ENCODE measurements around the gene ARHGAP6. TPM values are rescaled to one million over a fixed set of nuclear protein-coding genes. Genes with fewer than 3 reads are reported as not detected.

Gene ARHGAP6
- total RNA-seq, 1 donor from 2014 or later, result not detected

DNA sequence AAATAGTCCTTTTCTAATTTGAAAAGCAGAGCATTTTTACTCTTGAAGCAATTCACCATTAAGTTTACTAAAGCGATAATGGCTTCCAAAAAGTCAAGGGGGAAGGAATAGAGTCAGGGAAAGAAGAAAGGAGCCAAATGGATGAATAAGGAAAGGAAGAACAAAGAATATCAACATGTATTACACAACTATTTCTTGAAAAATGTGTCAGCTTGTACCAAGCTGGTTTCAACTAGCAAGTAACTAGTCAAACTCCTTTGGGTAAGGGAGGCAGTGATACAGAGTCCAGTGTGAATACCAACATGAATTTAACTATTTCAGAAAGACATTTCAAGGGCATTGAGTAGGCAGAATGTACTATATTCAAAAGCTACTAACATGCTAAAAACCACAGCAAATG, 112.1 kb downstream of the ARHGAP6 start:
- no peak overlapping the region for H3K4me3 Mint-ChIP-seq (ENCODE audit: low read depth)
- H3K36me3 Mint-ChIP-seq (ENCODE audit: low read depth), result no peaks in the 10 kb centered on the region
- intact Hi-C loops (cut with micrococcal nuclease), result no loop called here
- DNase-seq (ENCODE audit: low spot score), result no peak
- H3K9me3 Mint-ChIP-seq, result no peaks in the 10 kb centered on the region
- no peak overlapping the region for H3K27ac Mint-ChIP-seq
- peaks cover 7% of the 10 kb centered on the region for H3K27me3 Mint-ChIP-seq (ENCODE audit: low read depth)
- H3K4me1 Mint-ChIP-seq (ENCODE audit: low read depth), result no peaks in the 10 kb centered on the region

DNA sequence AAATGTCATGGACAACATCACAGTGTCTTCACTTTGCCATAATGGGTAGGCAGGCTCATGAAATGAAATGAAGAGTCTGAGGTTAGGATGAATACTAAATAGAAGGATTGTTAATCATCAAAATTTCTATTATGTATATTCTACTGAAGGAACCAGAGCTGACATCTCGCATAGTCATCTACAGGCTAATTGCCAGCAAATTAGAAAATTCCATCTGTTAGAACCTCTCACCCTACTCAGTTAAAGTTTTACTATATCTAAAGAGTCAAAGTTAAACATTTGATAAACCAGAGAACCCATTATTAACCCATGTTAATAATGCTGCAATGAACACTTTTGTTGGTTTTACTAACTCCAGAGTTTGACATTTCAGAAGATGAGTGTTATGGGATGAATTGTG, 114.6 kb downstream of the ARHGAP6 start:
- intact Hi-C loops (cut with micrococcal nuclease), result no loop called here

DNA sequence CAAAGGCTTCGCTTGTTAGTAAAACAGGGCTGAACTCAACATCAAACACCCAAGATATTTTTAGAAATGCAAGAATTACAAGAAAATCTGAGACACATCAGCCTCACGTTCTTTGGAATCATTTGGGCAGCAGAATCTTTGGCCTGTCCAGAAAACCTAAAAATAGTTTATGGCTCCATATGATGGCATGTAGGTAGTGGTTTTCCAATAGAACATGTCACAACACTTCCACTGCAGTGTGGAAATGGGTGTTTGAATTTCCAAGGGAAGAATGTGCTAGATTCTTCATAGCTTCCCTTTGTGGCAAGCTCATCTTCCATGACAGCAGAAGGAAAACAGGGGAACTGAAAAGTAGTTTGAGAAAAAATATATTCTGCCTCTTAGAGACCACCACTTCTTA, 118.8 kb downstream of the ARHGAP6 start:
- Mint-ChIP-seq H3K4me1 (ENCODE audit: low read depth) (no peaks in the 10 kb centered on the region), H3K36me3 (ENCODE audit: low read depth) (no peaks in the 10 kb centered on the region), H3K27me3 (ENCODE audit: low read depth) (peaks cover 6% of the 10 kb centered on the region), H3K9me3 (no peaks in the 10 kb centered on the region), H3K4me3 (ENCODE audit: low read depth) (no peak overlapping the region), H3K27ac (no peak overlapping the region)
- no peak for DNase-seq (ENCODE audit: low spot score)
- intact Hi-C loops (cut with micrococcal nuclease), result no loop called here

More for the DNA sequence above, 114.6 kb downstream of the ARHGAP6 start:
- Mint-ChIP-seq H3K4me1 (ENCODE audit: low read depth) (no peaks in the 10 kb centered on the region), H3K36me3 (ENCODE audit: low read depth) (no peaks in the 10 kb centered on the region), H3K27me3 (ENCODE audit: low read depth) (peaks cover 7% of the 10 kb centered on the region), H3K9me3 (no peaks in the 10 kb centered on the region), H3K4me3 (ENCODE audit: low read depth) (no peak overlapping the region), H3K27ac (no peak overlapping the region)
- DNase-seq (ENCODE audit: low spot score), result no peak

DNA sequence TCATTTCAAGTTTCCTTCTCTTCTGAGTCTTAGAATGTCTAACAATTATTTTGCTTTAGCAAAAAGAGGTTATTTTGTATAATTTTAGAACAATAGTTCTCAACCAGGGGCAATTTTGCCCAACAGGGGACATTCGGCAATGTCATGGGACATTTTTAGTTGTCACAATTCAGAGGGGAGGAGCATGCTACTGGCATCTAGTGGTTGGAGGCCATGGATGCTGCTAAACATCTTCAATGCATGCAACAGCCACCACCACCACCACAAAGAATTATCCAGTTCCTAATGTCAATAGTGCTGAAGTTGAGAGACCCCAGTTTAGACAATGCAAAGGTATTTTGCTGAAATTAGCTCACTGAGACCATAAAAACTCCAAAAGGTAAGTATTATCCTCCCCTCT, 122.5 kb downstream of the ARHGAP6 start:
- no peaks in the 10 kb centered on the region for H3K36me3 Mint-ChIP-seq (ENCODE audit: low read depth)
- H3K4me3 Mint-ChIP-seq (ENCODE audit: low read depth), result no peak overlapping the region
- H3K27ac Mint-ChIP-seq, result no peak overlapping the region
- intact Hi-C loops (cut with micrococcal nuclease), result no loop called here
- H3K27me3 Mint-ChIP-seq (ENCODE audit: low read depth), result no peaks in the 10 kb centered on the region
- H3K9me3 Mint-ChIP-seq, result no peaks in the 10 kb centered on the region
- H3K4me1 Mint-ChIP-seq (ENCODE audit: low read depth), result no peaks in the 10 kb centered on the region
- no peak for DNase-seq (ENCODE audit: low spot score)

DNA sequence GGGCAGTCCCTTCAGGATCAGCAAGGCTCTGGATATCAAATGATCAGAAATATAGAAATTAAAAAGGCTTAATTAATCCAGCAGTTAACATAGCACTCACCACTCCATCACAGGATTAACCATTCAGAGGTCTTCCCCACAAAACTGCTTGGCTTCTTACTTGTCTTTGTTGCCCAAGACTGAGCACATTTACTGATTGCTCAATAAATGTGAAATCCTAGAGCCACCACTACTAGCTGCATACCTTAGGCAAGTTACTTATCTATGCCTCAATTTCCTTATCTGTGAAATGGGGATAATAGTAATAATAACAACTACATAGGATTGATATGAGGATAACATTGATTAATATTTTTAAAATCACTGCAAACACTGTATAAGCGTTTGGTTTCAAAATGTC, 124.2 kb downstream of the ARHGAP6 start:
- Mint-ChIP-seq H3K9me3 (no peaks in the 10 kb centered on the region), H3K27ac (no peak overlapping the region), H3K4me1 (ENCODE audit: low read depth) (no peaks in the 10 kb centered on the region), H3K27me3 (ENCODE audit: low read depth) (no peaks in the 10 kb centered on the region), H3K36me3 (ENCODE audit: low read depth) (no peaks in the 10 kb centered on the region), H3K4me3 (ENCODE audit: low read depth) (no peak overlapping the region)
- DNase-seq (ENCODE audit: low spot score), result no peak
- intact Hi-C loops (cut with micrococcal nuclease), result no loop called here

DNA sequence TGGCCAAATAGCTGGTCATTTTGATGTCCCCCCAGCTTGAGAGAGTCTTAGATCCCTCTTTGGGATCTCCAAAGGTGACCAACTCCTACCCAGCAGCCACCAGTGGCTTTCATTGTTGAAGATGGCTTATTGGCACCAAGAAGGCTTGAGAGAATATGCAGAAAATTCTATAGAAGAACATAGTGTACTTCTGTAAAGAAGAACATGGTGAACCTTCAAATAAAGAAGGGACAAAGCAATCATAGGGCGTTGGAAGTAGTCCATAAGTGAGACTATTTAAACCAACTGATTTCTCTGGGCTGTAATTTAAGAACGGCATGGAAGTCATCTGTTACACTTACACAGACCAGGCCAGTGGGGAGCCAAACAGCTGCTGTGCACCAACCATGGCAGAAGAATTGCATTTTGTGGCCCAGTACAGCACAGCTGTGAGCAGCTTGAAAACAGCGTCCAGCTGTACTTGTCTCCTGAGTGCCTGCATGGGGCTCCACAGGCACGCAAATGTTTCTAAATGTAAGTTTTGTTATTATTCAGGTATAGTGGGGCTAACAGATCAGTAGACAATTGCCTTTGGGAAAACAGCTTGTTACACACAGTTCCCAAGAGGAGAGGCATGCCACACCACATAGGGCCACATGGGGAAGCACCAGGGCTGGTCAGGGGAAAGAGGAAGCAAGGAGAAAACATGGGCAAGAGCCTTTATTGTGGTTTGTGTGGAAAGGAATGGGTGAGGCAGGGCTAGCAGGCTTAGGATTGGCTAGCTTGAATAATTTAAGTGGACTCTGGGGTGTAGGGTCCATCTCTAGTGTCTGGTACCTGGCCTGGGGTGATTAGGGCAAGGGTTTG, 125.0 kb downstream of the ARHGAP6 start:
- Mint-ChIP-seq H3K4me1 (ENCODE audit: low read depth) (no peaks in the 10 kb centered on the region), H3K27ac (no peak overlapping the region), H3K9me3 (no peaks in the 10 kb centered on the region), H3K36me3 (ENCODE audit: low read depth) (no peaks in the 10 kb centered on the region), H3K4me3 (ENCODE audit: low read depth) (no peak overlapping the region), H3K27me3 (ENCODE audit: low read depth) (no peaks in the 10 kb centered on the region)
- intact Hi-C loops (cut with micrococcal nuclease), result no loop called here
- DNase-seq (ENCODE audit: low spot score), result no peak

DNA sequence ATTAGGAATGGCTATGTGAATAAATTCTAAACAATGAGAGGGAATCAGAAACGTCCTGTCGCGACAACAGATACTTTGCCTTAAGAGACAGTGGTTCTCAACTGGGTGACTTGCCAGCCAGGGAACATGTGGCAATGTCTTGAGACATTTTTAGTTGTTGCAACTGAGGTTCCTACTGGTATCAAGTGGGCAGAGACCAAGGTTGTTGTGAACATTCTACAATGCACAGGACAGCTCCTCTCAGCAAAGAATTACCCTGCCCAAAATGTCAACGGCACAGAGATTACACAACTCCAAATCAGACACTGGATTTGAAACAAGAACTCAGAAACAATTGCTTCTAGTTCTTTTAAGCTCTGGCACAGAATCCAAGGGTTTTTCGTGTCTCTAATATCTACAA, 128.6 kb downstream of the ARHGAP6 start:
- intact Hi-C loops (cut with micrococcal nuclease), result no loop called here
- Mint-ChIP-seq H3K4me3 (ENCODE audit: low read depth) (no peak overlapping the region), H3K4me1 (ENCODE audit: low read depth) (no peaks in the 10 kb centered on the region), H3K27me3 (ENCODE audit: low read depth) (peaks cover 2% of the 10 kb centered on the region), H3K9me3 (no peaks in the 10 kb centered on the region), H3K27ac (no peak overlapping the region), H3K36me3 (ENCODE audit: low read depth) (no peaks in the 10 kb centered on the region)
- DNase-seq (ENCODE audit: low spot score), result no peak

DNA sequence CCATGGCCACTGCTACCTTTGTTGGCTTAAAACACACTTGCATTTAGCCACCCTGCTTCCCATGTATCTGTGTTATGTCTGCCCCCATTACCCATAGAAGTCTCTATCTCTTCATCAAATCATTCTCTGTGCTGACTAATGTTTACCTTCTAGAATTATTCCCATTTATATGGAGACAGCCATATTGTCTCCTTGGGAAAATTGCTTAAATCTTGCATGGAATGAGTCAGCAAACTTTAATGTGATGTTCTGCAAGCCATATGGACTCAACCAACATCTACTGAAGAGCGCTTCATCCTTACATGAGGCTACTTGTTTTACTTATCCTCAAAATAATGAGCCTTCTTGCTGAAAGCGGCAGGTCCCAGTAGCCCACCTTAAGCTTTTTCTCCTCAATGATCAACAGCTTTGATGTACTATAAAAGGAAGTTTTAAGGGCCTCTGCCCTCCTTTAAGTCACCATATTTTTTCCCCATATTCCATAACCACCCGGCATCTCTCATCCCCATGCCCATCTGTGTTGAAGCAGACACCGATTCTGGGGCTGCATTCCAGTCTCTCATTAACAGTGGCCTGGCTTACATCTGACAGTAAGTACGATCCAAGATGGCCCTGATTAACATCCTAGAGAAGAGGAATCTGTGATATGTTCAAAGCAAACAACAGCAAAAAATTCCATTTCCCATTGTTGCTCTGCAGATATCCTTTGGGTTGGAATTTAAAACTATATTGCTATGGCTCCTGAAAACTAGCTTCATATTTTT, 130.4 kb downstream of the ARHGAP6 start:
- Mint-ChIP-seq H3K4me1 (ENCODE audit: low read depth) (no peaks in the 10 kb centered on the region), H3K27ac (no peak overlapping the region), H3K27me3 (ENCODE audit: low read depth) (peaks cover 2% of the 10 kb centered on the region), H3K9me3 (no peaks in the 10 kb centered on the region), H3K4me3 (ENCODE audit: low read depth) (no peak overlapping the region), H3K36me3 (ENCODE audit: low read depth) (no peaks in the 10 kb centered on the region)
- DNase-seq (ENCODE audit: low spot score), result no peak
- intact Hi-C loops (cut with micrococcal nuclease), result no loop called here

DNA sequence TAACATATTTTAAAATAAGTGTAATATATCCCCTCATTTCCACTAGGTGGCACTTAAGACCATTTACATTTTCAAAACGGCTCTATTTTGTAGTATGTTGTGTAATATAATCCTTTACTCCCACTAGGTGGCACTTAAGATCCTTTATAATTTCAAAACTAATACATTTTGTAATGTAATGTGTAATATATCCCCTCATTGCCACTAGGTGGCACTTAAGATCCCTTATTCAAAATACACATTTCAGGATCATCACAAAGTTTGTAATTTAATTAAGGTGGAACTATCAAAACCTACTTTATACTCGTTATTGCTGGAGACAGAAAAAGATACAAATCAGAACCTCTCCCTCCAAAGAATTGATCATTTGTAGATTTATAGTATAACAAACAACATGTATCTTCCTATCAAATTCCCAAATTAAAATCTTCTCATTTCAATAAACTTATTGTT, 132.5 kb downstream of the ARHGAP6 start:
- Mint-ChIP-seq H3K27ac (no peak overlapping the region), H3K4me1 (ENCODE audit: low read depth) (no peaks in the 10 kb centered on the region), H3K27me3 (ENCODE audit: low read depth) (peaks cover 4% of the 10 kb centered on the region), H3K36me3 (ENCODE audit: low read depth) (no peaks in the 10 kb centered on the region), H3K9me3 (no peaks in the 10 kb centered on the region), H3K4me3 (ENCODE audit: low read depth) (no peak overlapping the region)
- intact Hi-C loops (cut with micrococcal nuclease), result loop anchor here (1.0 to 5.0 kb wide), 5 partner anchors 191 to 1169 kb away; no protein-coding TSS in a partner anchor
- no peak for DNase-seq (ENCODE audit: low spot score)

DNA sequence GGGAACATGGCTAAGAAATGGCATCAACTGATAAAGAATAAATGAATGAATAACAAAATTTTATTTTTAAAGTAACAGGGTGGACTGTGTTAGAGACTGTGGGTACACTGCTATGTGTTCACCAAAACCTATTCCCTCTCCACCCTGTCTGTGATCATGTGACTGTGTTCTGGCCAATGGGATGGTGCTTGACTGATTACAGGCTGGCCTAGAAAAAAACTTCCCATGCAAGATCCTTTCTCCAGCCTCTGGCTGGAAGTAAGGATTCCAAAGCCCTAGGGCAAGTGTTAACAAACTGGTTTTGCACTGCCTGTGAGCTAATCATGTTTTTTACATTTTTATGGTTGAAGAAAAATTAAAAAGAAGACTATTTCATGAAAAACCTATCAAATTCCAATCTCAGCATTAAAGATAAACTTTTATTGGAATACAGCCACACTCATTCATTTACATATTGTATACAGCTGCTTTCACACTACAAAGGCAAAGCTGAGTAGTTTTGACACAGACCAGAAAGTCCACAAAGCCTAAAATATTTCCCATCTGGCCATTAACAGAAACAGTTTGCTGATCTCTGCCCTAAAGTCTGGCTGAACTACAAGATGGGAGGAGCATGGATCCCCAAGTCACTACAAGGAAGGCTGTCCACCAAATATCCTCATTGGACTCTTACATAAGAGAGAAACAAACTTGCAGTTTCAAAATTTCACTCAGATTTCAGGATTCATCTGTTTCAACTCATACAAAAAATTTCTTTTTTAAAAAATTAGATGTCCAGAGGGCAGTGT, 133.2 kb downstream of the ARHGAP6 start:
- no peak for DNase-seq (ENCODE audit: low spot score)
- intact Hi-C loops (cut with micrococcal nuclease), result loop anchor here (1.0 to 5.0 kb wide), 5 partner anchors 192 to 1170 kb away; no protein-coding TSS in a partner anchor
- Mint-ChIP-seq H3K27ac (no peak overlapping the region), H3K4me3 (ENCODE audit: low read depth) (no peak overlapping the region), H3K36me3 (ENCODE audit: low read depth) (no peaks in the 10 kb centered on the region), H3K27me3 (ENCODE audit: low read depth) (peaks cover 4% of the 10 kb centered on the region), H3K9me3 (no peaks in the 10 kb centered on the region), H3K4me1 (ENCODE audit: low read depth) (no peaks in the 10 kb centered on the region)

DNA sequence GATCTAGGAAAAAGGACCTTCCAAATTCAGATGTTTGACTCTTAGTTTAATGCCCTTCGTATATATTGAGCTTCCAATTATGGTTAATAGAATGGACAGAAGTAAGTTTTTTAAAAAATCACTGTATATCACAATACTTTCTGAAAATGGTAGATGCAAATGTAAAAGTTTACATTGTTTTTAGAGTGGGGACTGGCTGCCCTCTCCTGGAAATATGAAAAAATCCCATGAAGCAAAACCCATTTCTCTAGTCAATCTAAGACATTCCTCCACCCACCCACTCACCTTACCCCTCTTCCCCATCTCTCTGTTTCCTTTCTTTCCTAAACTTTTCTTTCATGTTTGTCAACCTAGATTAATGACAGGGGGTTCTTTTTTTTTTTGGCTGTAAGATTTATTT, 134.5 kb downstream of the ARHGAP6 start:
- Mint-ChIP-seq H3K27ac (no peak overlapping the region), H3K4me3 (ENCODE audit: low read depth) (no peak overlapping the region), H3K9me3 (no peaks in the 10 kb centered on the region), H3K27me3 (ENCODE audit: low read depth) (peaks cover 6% of the 10 kb centered on the region), H3K36me3 (ENCODE audit: low read depth) (no peaks in the 10 kb centered on the region), H3K4me1 (ENCODE audit: low read depth) (no peaks in the 10 kb centered on the region)
- DNase-seq (ENCODE audit: low spot score), result no peak
- intact Hi-C loops (cut with micrococcal nuclease), result loop anchor here (5.0 kb wide), 2 partner anchors 389 to 1171 kb away; no protein-coding TSS in a partner anchor

DNA sequence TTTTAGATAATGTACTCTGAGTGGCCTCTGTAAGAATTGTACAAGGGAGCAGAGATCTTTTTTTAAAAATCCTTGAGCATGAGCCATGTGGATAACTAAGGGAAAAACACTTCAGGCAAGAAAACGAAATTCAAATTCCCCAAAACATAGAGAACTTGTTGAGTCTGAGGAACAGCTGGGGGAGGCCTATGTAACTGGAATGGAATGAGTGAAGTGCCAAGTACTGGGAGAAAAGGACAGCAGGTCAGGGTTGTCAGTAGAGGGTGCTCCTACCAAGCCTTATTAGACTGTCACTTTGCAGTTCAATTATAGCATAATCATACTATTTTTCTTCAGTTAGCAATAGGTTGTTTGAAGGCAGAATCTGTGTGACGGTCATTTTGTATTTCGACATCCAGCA, 135.1 kb downstream of the ARHGAP6 start:
- H3K27ac Mint-ChIP-seq, result no peak overlapping the region
- no peaks in the 10 kb centered on the region for H3K4me1 Mint-ChIP-seq (ENCODE audit: low read depth)
- no peaks in the 10 kb centered on the region for H3K9me3 Mint-ChIP-seq
- no peaks in the 10 kb centered on the region for H3K36me3 Mint-ChIP-seq (ENCODE audit: low read depth)
- no peak for DNase-seq (ENCODE audit: low spot score)
- H3K27me3 Mint-ChIP-seq (ENCODE audit: low read depth), result peaks cover 6% of the 10 kb centered on the region
- H3K4me3 Mint-ChIP-seq (ENCODE audit: low read depth), result no peak overlapping the region
- intact Hi-C loops (cut with micrococcal nuclease), result loop anchor here (5.0 kb wide), 2 partner anchors 388 to 1172 kb away; no protein-coding TSS in a partner anchor

All from activated T-helper 2 cell treated with anti-CD3 and anti-CD28 coated beads, Interferon-gamma antibody, Interleukin-2, Interleukin-4, amounts not matched to agents 10 μg/mL and 5 μg/mL and 100 μg/mL, durations not matched to agents 14 hours and 24 hours and 36 hours (primary cell).